NCI-H1092 treated with DMSO at 0.1 percent for 48 hours (cell line): ENCODE measurements around the gene GCLM.

Experiments
- DNase-seq: peaks from one replicate; lab custom pipeline; 2025; lab: John Stamatoyannopoulos, UW

Gene GCLM

GRCh38 chr1:93846206-93846991, 62.8 kb downstream of the GCLM start:
- DNase-seq, result peak; percentile 89

- DNase-seq, result peak; percentile 62
Observed at GRCh38 chr1:93845538-93846205, 63.6 kb downstream of the GCLM start.

- peak; percentile 82 for DNase-seq
Observed at GRCh38 chr1:93844262-93845045, 64.8 kb downstream of the GCLM start.

- DNase-seq, result no peak
Observed at GRCh38 chr1:93842750-93843500, 66.3 kb downstream of the GCLM start.

- DNase-seq, result no peak
Observed at GRCh38 chr1:93841771-93842170, 67.5 kb downstream of the GCLM start.

GRCh38 chr1:93840956-93841482, 68.2 kb downstream of the GCLM start:
- no peak for DNase-seq

GRCh38 chr1:93839753-93840152, 69.5 kb downstream of the GCLM start:
- no peak for DNase-seq

- DNase-seq, result no peak
Observed at GRCh38 chr1:93839307-93839706, 69.9 kb downstream of the GCLM start.

GRCh38 chr1:93837961-93838360, 71.3 kb downstream of the GCLM start:
- DNase-seq, result no peak
